ENCODE data around the gene PPP4R4.

- TF ChIP-seq CTCF (conservative IDR thresholded peaks at IDR 0.05; ENCODE audit: low read depth in 2 of 2) (no peak), EZH2 (IDR thresholded peaks at IDR 0.05; ENCODE audit: low read depth, unreplicated experiment) (no peak), POLR2AphosphoS5 (IDR thresholded peaks at IDR 0.05; ENCODE audit: low read depth) (no peak), EZH2phosphoT487 (IDR thresholded peaks at IDR 0.05; ENCODE audit: unreplicated experiment) (no peak), JUNB (IDR thresholded peaks at IDR 0.05; ENCODE audit: unreplicated experiment) (no peak), STAT1 (IDR thresholded peaks at IDR 0.05; ENCODE audit: unreplicated experiment) (no peak), CREB1 (CRISPR knock-in tag; IDR thresholded peaks at IDR 0.05; ENCODE audit: low read depth) (no peak), ZNF331 (CRISPR knock-in tag; IDR thresholded peaks at IDR 0.05; ENCODE audit: low read depth) (no peak), ETS1 (IDR thresholded peaks at IDR 0.05) (no peak), NANOG (IDR thresholded peaks at IDR 0.05; ENCODE audit: borderline replicate concordance) (no peak)
- TF ChIP-seq, protein P1, sequence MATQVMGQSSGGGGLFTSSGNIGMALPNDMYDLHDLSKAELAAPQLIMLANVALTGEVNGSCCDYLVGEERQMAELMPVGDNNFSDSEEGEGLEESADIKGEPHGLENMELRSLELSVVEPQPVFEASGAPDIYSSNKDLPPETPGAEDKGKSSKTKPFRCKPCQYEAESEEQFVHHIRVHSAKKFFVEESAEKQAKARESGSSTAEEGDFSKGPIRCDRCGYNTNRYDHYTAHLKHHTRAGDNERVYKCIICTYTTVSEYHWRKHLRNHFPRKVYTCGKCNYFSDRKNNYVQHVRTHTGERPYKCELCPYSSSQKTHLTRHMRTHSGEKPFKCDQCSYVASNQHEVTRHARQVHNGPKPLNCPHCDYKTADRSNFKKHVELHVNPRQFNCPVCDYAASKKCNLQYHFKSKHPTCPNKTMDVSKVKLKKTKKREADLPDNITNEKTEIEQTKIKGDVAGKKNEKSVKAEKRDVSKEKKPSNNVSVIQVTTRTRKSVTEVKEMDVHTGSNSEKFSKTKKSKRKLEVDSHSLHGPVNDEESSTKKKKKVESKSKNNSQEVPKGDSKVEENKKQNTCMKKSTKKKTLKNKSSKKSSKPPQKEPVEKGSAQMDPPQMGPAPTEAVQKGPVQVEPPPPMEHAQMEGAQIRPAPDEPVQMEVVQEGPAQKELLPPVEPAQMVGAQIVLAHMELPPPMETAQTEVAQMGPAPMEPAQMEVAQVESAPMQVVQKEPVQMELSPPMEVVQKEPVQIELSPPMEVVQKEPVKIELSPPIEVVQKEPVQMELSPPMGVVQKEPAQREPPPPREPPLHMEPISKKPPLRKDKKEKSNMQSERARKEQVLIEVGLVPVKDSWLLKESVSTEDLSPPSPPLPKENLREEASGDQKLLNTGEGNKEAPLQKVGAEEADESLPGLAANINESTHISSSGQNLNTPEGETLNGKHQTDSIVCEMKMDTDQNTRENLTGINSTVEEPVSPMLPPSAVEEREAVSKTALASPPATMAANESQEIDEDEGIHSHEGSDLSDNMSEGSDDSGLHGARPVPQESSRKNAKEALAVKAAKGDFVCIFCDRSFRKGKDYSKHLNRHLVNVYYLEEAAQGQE (IDR thresholded peaks at IDR 0.05; ENCODE audit: unreplicated experiment): no peak
- TF ChIP-seq, protein P2, sequence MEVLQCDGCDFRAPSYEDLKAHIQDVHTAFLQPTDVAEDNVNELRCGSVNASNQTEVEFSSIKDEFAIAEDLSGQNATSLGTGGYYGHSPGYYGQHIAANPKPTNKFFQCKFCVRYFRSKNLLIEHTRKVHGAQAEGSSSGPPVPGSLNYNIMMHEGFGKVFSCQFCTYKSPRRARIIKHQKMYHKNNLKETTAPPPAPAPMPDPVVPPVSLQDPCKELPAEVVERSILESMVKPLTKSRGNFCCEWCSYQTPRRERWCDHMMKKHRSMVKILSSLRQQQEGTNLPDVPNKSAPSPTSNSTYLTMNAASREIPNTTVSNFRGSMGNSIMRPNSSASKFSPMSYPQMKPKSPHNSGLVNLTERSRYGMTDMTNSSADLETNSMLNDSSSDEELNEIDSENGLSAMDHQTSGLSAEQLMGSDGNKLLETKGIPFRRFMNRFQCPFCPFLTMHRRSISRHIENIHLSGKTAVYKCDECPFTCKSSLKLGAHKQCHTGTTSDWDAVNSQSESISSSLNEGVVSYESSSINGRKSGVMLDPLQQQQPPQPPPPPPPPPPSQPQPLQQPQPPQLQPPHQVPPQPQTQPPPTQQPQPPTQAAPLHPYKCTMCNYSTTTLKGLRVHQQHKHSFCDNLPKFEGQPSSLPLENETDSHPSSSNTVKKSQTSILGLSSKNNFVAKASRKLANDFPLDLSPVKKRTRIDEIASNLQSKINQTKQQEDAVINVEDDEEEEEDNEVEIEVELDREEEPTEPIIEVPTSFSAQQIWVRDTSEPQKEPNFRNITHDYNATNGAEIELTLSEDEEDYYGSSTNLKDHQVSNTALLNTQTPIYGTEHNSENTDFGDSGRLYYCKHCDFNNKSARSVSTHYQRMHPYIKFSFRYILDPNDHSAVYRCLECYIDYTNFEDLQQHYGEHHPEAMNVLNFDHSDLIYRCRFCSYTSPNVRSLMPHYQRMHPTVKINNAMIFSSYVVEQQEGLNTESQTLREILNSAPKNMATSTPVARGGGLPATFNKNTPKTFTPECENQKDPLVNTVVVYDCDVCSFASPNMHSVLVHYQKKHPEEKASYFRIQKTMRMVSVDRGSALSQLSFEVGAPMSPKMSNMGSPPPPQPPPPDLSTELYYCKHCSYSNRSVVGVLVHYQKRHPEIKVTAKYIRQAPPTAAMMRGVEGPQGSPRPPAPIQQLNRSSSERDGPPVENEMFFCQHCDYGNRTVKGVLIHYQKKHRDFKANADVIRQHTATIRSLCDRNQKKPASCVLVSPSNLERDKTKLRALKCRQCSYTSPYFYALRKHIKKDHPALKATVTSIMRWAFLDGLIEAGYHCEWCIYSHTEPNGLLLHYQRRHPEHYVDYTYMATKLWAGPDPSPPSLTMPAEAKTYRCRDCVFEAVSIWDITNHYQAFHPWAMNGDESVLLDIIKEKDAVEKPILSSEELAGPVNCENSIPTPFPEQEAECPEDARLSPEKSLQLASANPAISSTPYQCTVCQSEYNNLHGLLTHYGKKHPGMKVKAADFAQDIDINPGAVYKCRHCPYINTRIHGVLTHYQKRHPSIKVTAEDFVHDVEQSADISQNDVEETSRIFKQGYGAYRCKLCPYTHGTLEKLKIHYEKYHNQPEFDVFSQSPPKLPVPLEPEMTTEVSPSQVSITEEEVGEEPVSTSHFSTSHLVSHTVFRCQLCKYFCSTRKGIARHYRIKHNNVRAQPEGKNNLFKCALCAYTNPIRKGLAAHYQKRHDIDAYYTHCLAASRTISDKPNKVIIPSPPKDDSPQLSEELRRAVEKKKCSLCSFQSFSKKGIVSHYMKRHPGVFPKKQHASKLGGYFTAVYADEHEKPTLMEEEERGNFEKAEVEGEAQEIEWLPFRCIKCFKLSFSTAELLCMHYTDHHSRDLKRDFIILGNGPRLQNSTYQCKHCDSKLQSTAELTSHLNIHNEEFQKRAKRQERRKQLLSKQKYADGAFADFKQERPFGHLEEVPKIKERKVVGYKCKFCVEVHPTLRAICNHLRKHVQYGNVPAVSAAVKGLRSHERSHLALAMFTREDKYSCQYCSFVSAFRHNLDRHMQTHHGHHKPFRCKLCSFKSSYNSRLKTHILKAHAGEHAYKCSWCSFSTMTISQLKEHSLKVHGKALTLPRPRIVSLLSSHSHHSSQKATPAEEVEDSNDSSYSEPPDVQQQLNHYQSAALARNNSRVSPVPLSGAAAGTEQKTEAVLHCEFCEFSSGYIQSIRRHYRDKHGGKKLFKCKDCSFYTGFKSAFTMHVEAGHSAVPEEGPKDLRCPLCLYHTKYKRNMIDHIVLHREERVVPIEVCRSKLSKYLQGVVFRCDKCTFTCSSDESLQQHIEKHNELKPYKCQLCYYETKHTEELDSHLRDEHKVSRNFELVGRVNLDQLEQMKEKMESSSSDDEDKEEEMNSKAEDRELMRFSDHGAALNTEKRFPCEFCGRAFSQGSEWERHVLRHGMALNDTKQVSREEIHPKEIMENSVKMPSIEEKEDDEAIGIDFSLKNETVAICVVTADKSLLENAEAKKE (CRISPR knock-in tag; IDR thresholded peaks at IDR 0.05): no peak
Observed at GRCh38 chr14:94171208-94171607, 2.9 kb upstream of the PPP4R4 start.

All from GM23338 (cell line).